Femur (tissue), 1 donor: Measurements from ENCODE around the gene MYO7B.

Experiments
- DNase-seq: peaks from one replicate; pipeline ENCODE4 v3.0.0-alpha.2; 2017

The MYO7B gene

DNA sequence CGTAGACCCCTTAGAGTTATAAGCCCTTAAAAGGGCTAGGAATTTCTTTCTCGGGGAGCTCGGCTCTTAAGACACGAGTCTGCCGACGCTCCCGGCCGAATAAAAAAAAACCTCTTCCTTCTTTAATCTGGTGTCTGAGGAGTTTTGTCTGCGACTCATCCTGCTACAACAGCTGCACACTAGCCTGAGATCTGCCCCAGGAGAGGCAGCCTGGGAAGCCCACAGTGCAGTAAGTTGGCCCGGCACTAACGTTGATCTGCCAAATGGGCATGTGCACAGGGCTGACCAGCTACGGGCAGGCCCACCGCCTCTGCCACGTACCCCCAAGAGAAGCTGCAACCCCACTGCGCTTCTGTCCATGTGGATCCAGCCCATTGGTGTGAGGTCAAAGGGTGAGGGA lies 148.3 kb downstream of the MYO7B start:
- no peak for DNase-seq

GRCh38 chr2:127685410-127686080 lies 150.1 kb downstream of the MYO7B start:
- no peak for DNase-seq
